ENCODE results near the gene TSKS.
A peak's percentile ranks its signal among the peaks of the same experiment; 100 is the strongest.

TSKS gene

DNA sequence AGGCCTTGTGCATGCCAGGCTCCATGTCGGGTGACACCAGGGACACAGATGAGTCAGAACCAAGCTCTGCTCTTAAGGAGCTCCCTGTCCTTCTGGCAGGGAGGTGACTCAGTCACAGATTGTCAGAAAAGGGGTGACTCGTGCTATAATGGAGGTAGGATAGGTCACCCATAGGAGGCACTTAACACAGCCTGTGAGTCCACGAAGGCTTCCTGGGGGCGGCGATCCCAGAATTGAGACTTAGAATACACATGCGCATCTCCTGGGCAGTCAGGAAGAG lies 30.4 kb upstream of the TSKS start:
- DNase-seq = peak in 1 of 2 donors; percentile 9

DNA sequence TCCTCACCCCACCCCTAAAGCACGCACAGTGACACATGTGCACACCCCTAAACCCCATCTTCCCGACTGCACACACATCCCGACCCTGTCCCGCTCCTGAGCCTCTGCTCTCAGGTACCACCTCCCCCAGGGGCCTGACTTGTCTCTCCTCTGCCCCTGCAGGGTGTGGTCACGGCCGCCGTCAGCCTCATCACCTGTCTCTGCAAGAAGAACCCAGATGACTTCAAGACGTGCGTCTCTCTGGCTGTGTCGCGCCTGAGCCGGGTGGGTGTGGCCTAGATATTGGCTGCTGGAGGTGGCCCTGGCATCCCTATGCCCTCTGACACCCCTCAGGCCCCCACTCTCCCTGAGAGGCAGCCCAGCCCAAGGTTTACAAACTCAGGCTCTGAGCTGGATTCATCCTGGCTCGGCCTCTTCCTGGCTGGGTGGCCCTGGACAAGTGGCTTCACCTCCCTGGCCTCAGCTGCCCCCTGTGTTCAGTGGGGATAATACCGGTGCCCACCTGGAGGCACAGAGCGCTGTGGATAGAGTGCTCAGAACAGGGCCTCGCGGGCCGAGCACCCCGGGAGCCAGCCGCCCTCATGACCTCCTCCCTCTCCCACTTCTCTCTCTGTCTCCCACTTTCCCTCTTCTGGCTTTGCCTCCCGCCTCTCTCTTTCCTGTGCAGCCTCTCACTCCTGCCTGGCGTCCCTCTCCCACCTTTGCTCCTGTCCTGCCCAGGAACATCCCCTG lies 29.9 kb upstream of the TSKS start:
- no peak for DNase-seq

DNA sequence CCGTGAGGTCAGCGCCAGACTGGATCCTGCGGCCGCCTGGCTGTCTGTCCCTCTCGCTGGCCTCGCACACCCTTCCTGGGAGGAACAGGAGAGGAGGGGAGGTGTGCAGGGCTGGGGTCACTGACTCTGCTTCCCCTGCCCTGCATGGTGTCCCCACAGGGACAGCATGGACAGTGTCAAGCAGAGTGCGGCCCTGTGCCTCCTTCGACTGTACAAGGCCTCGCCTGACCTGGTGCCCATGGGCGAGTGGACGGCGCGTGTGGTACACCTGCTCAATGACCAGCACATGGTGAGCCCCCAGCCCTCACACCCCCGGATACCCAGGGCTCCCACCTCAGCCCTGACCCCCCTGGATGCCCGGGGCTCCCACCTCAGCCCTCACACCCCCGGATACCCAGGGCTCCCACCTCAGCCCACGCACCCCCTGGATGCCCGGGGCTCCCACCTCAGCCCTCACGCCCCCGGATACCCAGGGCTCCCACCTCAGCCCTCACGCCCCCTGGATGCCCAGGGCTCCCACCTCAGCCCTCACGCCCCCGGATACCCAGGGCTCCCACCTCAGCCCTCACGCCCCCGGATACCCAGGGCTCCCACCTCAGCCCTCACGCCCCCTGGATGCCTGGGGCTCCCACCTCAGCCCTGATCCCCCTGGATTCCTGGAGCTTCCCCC lies 28.8 kb upstream of the TSKS start:
- DNase-seq = no peak

DNA sequence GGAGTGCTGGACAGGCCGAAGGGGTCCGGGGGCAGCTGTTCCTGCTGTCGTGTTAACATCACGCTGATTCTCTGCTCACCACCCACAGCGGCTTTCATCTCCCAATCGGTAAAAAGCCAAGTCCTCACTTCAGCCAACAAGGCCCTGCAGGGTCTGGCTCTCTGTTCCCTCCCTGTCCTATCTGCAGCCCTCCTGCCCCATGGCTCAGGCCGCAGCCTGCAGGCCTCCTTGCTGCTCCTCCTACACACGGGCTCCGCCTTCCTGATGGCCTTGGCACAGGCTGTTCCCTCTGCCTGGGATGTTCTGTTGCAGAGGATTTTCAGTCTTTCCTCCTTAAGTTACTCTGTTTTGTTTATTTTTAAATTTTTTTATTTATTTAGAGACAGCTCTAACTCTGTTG lies 27.8 kb upstream of the TSKS start:
- no peak for DNase-seq

DNA sequence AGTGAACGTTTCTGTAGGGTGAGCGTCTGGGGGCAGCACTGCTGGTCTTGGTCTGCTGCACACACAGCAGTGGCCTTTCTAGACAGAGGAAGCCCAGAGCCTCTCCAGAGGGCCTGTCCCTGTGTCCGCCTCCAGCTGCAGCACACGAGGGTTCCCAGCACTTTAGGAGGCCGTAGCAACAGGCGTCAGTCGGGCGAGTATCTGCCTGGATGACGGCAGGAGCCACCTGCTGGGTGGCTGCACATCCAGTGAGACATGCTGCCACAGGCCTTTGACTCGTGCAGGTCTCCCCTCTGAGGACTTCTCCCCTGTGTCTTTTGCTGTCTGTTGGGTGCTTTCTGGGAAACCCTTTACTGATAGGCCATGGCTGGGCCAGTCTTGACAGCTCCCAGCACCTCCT lies 25.8 kb upstream of the TSKS start:
- no peak for DNase-seq

DNA sequence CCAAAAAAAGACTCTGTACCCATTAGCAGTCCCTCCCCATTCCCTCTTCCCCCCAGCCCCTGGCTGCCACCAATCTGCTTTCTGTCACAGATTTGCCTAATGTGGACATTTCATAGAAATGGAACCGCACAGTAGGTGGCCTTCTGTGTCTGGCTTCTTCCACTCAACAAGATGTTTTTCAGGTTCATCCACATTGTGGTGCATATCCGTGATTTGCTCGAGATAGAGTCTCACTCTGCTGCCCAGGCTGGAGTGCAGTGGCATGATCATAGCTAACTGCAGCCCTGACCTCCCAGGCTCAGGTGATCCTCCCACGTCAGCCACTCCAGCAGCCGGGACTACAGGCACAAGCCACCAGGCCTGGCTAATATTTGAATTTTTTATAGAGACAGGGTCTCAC lies 24.6 kb upstream of the TSKS start:
- no peak for DNase-seq

DNA sequence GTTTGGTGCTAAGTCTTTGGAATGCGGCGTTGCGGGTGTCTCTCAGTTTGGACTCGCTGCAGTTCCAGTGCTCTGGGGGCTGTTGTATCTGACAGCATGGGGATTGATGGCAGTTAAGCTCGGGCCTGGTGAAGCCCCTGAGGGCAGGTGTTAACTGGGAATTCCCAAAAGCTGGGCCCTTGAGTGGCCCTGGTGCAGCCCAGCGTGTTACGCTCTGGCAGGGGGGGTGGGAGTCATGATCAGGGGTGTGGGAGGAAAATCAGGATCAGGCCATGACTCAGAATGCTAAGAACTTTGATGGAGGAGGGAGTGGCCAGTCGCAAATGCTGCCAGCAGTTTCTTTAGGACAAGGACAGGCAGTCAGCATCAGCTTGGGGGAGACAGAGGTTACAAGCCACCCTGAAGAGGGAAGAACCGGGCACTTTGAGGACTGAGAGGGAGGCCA lies 23.3 kb upstream of the TSKS start:
- DNase-seq = no peak

DNA sequence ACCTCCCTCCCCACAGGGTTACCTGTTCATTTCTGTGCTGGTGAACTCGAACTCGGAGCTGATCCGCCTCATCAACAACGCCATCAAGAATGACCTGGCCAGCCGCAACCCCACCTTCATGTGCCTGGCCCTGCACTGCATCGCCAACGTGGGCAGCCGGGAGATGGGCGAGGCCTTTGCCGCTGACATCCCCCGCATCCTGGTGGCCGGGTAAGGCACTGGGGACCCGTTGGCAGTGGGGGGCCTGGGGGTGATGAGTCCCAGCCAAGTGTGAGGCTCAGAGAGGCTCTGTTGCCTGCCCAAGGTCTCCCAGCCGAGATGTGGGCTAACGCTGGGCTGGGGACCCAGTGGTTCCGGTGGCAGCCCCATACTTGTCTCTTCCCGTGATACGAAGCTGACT lies 19.4 kb upstream of the TSKS start:
- DNase-seq = no peak

DNA sequence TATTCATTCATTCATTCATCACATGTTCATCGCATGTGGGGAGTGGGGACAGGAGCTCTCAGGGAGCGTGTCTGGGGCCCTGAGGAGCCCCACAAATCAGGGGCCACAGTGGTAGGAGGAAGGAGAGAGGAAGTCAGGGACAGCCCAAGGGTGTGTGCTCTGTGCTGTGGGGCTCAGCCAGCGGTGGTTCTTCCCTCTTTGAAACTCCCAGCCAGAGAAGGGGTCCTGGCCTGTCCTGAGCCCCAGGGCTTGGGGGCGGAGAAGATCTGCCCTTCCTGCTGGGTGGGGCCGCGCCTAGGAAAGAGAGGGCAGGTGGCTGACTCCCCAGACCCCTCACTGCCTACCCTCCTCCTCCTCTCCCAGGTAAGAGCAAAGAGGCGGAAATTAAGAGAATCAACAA lies 18.3 kb upstream of the TSKS start:
- DNase-seq = no peak

DNA sequence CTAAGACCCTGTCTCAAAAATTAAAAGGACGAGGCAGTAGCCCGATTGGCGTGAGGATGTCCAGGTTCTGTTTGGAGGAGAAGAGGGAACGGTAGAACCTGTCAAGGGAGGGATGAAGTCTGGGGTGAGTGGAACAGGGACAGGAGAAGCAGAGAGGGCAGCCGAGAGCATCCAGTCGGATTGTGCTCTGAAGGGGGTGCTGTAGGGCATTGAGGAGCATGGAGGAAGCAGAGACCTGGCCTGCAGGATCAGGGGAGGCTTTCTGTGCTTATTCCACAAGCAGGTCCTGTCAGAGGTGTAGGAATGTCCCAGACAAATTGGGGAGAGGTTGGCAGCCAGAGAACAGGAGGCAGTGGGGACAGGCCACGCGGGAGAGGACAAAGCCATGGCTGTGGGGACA lies 17.8 kb upstream of the TSKS start:
- no peak for DNase-seq

DNA sequence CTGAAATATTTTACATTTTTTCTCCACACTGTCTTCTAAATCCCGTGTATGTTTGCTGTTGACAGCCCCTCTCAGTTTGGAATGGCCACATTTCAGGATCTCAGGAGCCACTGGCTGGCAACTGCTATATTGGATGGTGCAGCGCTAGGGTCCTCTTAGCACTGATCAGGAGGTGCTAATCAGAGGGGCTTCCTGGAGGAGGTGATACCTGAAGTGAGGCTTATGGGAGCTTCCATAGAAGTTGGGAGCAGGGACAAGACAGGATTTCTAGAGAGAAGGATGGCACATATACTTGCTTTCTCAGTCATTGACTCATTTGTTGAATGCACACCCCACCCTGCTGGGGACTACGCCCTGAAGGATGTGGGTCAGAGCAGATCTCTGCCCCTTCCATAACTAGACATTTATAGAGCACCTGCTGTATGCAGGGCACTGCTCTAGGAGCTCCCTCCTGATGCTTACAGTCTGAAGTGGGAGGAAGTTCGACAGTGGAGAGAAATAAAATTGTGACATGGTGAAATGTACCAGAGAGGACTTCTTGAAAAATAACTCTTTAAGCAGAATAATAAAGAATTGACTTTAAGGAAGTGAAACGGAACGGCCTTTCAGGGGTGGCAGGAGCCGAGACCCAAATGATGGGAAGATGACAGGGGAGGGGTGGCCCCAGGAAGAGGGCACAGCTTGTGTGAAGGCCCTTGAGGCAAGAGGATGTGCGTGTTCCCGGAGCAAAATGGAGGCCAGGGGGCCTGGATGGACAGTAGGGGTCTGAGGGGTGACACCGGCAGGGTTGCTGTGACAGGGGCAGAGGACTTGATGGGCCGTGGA lies 16.8 kb upstream of the TSKS start:
- peak; percentile 42 to 70 for DNase-seq

DNA sequence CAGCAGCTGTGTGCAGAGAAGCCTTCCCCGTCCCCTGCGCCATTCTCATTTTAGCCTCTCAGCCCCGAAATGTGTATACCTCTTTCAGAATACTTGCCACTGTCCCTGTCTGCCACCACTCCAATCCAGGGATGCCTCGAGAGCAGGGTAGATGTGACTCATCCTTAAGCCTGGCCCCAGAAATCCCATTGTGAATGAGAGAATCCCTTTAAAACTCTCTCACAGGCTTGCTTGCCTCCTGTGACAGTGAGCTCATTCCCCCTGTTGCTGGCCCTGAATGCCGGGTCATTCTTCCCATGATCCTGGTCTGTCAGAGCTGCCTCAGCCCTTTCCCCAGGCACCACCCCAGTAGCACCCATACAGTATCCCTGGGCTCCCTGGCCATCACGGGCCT lies 13.3 kb upstream of the TSKS start:
- no peak for DNase-seq

DNA sequence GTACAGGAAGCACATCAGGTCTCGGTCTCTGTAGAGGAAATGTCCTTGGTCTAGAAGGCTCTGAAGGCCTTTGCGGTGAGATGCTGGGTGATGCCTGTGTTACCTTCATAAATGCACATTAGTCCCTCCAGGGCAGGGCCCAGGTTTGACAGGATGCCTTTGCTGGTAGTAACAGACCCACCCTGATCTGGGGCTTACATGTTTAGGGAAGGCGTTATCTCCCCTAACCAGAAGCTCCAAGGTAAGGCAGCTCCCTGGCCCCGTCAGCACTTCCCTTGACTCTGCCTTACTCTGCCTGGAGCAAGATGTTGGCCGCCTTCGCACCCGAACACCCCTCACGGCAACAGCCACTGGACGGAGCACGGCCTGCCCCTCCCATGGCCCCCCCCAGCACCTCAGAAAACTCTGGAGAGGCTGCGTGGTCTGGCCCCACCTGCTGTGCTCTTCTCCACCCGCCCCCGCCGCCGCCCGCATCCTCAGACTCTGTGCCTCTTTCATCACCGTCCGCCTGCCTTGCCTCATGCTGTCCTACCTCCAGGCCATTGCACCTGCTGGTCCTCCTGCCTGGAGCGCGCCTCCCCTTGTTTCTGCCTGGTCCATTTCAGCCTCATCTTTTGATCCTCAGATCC lies 12.8 kb upstream of the TSKS start:
- no peak for DNase-seq

DNA sequence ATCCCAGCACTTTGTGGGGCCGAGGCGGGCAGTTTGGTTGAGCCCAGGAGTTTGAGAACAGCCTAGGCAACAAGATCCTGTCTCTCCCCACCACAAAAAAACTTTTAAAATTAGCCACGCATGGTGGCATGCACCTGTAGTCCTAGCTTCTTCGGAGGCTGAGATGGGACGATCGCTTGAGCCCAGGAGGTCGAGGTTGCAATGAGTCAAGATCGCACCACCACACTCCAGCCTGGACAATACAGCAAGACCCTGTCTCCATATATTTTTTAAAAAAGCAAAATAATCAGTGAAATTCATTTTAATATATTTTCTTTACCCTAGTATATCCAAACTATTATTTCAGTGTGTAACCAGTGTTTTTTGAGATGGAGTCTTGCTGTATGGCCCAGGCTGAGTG lies 11.9 kb upstream of the TSKS start:
- no peak for DNase-seq

DNA sequence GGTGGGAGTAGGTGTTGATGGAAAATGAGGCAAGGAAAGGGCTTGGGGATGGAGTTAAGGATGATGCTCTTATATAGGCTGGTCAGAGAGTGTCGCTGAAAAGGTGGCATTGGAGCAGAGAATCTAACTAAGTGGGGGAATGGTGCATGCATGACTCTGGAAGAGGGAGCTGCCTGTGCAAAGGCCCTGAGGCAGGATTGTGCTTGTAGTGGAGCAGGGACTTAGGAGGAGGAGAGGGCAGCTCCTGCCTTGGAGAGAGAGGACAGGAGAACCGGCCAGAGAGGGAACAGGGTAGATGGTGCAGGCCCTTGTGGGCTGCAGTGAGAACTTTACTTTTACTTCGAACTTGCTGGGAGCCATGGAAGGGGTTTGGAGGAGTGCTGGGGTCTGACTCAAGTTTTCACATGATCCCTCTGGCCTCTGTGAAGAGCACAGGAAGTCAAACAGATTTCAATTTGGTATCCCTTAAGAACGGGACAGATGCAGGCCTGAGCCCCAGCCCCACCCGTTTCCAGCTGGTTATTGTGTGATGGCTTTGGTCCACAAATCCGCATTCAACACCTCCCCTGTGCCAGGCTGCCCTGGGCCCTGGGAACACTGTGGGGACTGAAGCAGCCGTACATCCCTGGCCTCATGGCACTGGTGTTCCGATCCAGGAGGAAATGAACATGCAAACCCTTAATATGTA lies 10.7 kb upstream of the TSKS start:
- no peak for DNase-seq

DNA sequence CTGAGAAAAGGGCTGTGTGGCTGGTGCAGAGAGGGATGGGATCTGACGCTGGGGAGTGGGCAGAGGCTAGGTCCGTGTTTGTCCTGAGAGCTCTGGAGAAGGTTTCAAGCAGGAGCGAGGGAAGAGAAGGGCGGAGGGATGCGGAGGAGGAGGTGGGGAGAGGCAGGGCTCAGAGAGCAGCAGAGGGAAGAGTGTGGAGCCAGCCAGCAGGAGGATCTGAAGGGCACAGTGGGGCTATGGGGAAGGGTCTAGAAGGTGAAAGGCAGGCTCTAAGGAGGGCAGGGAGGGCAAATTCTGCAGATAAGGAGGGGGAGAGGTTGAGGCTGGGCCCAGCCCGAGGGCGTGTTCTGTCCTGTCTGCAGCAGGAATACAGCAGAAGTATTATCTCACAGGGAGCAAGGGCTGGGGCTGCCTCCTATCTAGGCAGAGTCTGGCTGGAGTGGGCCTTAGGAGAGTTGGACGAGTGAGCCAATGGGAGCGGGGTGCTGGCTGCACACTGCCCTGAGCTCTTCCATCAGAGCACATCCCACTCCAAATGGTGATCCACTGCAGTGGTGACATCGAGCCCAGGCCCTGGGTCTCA lies 9.8 kb upstream of the TSKS start:
- DNase-seq = no peak

DNA sequence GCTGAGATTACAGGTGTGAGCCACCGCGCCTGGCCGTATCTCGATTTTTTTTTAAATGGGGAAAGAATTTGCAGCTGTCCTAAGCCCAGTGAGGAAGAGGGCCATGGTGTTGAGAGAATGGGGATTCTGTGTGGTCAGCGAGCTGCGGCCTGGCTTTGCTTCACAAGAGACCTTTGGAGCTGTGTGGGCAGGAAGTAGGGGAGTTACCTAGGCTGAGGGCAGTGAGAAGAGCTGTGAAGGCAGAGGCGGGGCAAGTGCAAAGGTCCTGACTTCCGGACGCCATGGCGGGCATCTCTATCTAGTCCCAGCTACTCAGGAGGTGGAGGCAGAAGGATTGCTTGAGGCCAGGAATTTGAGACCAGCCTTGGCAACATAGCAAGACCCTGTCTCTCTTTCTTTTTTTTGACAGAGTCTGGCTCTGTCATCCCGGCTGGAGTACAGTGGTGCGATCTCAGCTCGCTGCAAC lies 8.6 kb upstream of the TSKS start:
- DNase-seq = no peak

DNA sequence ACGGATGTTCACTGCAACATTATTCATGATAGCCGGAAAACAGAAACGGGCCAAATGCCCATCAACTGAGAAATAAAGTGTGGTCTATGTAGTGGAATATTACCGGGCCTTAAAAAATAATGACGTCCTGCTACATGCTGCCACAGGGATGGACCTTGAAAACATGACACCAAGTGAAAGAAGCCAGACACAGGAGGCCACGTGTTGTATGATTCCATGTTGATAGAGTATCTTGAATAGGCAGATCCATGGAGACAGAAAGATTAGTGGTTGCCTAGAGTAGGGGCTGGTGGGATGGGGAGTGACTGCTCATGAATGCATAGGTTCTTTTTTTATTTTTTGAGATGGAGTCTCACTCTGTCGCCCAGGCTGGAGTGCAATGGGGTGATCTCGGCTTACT lies 7.4 kb upstream of the TSKS start:
- no peak for DNase-seq

DNA sequence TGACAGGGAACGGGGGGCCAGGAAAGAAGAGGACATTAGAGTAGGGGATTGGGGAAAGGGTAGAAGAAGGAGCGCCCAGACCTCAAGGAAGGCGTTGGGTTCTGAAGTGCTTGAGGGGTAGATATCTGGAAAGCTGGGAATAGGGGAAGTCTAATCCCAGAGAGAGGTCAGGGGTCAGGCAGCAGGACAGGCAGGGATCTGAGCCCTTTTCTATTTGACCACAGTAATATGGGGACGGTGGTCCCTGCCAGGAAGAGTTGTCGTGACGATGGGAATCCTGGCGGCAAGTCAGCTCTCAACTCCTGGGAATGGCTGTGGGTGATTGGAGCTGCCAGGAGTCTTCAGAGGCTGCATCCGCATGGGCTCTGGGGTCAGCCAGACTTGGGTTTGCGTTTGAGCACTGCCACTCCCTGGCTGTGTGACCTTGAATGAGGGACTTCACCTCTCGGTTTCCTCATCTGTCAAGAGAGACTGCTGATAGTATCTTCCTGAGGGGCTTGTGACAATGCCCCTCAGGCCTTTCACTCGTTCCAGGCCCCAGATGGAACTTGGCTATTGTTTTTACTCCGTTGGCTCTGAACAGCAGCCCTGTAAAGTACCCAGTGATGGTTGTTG lies 5.0 kb upstream of the TSKS start:
- DNase-seq = no peak

DNA sequence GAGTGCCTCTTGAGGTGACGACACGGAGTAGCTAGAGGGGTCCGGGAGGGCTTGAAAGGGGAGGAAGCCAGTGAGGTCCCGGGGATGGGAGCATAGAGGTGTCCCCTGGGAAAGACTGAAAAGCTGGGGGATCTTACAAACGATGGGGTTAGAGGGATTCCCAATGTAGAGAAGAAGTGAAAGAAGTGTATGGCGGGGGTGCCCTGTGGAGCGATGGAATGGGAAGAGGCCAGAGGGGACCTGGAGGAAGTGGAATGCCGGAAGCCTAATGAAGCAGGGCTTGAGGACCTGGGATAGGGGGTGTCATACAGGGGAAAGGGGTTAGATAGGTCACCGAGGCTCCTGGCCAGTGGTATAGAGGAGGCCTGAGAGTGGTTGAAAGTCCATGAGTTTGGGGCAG lies 4.3 kb upstream of the TSKS start:
- DNase-seq = no peak

DNA sequence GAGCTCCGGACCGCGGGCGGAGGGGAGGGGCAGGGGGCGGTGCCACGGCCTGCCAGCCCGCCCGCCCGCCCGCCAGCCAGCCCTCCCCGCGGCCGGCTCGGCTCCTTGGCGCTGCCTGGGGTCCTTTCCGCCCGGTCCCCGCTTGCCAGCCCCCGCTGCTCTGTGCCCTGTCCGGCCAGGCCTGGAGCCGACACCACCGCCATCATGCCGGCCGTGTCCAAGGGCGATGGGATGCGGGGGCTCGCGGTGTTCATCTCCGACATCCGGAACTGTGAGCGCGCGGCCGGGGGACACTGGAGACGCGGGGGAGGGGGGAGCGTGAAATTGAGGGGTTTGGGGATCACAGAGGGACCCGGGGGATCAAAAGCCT lies 3.8 kb upstream of the TSKS start, which contains the start of gene AP2A1:
AP2A1 (plus strand) TSS at position 72 of the 370 bp plus-strand sequence; CDS start at position 205, 133 bp downstream.
- no peak for DNase-seq

Measured in inflammatory macrophage treated with lipopolysaccharide for 1 hour (primary cell).